Kidney (tissue), 14 donors: ENCODE results near the gene ZNF185. TPM values are rescaled to one million over a fixed set of nuclear protein-coding genes. Genes with fewer than 3 reads are reported as not detected.
"Not testable (repeated sequence)": the region's sequence is repeated elsewhere in the genome, so short reads cannot be mapped to it uniquely, and the experiment has no call there.

Source experiments
- DNase-seq, 5 donors: peaks; one replicate each; pipeline ENCODE4 v3.0.0-alpha.2; 2013 to 2020
- FAIRE-seq: peaks from 2 replicates; lab custom pipeline; 2012; peaks lifted over from hg19 to GRCh38; lab: Jason Lieb, UNC
- H3K27ac ChIP-seq, 2 donors: one replicate each; pipeline ENCODE4 v1.7.0; 2013; ENCODE audit warnings: low read depth in 2 of 2, low read length in 2 of 2, inconsistent platforms in 1 of 2
- H3K27me3 ChIP-seq: one replicate; pipeline ENCODE4 v1.7.1; 2013; ENCODE audit warnings: low read length, inconsistent platforms; ENCODE audit not compliant: control insufficient read depth, insufficient read depth
- H3K36me3 ChIP-seq, 3 donors: one replicate each; pipeline versions ENCODE4 v1.7.0 to v1.7.1; 2013; ENCODE audit warnings: low read length in 3 of 3, control low read depth in 1 of 3, inconsistent platforms in 1 of 3; ENCODE audit not compliant: insufficient read depth in 3 of 3, control insufficient read depth in 2 of 3
- H3K4me1 ChIP-seq, 3 donors: one replicate each; pipeline versions ENCODE4 v1.7.0 to v1.7.1; 2013; ENCODE audit warnings: low read length in 3 of 3, inconsistent platforms in 1 of 3, low read depth in 1 of 3; ENCODE audit not compliant: control insufficient read depth in 2 of 3, insufficient read depth in 2 of 3
- H3K4me3 ChIP-seq, 3 donors: one replicate each; pipeline versions ENCODE4 v1.7.0 to v1.8.1; 2013; ENCODE audit warnings: low read length in 3 of 3, control low read depth in 1 of 3, inconsistent platforms in 1 of 3
- H3K9ac ChIP-seq, 3 donors: one replicate each; pipeline versions ENCODE4 v1.7.0 to v1.7.1; 2013; ENCODE audit warnings: low read length in 3 of 3, control low read depth in 1 of 3, inconsistent platforms in 1 of 3
- H3K9me3 ChIP-seq, 3 donors: one replicate each; pipeline versions ENCODE4 v1.7.0 to v1.7.1; 2013; ENCODE audit warnings: low read length in 3 of 3, control low read depth in 1 of 3, inconsistent platforms in 1 of 3; ENCODE audit not compliant: control insufficient read depth in 2 of 3, insufficient read depth in 1 of 3
- CTCF ChIP-seq: IDR thresholded peaks from 3 replicates; pipeline ENCODE4 v1.5.1; 2012; ENCODE audit warnings: mild to moderate bottlenecking, moderate library complexity, borderline replicate concordance; ENCODE audit not compliant: insufficient read depth; ENCODE audit errors: extremely low read depth
- intact Hi-C: fragments of 100-400 bp; cut with DNase I; formaldehyde crosslinking; loops from one replicate; pipeline ENCODE4 v1.11.1; 2022
- polyA plus RNA-seq: library from polyadenylated mRNA; stranded (reverse); fragments of 350-450 nt; fragmentation: Illumina TruSeq; extraction: RNeasy Lipid Tissue Mini Kit (QIAGEN cat#74804); gene quantifications from one replicate; pipeline ENCODE4 v1.2.3, GENCODE V29; 2014; ENCODE audit warnings: low read depth, low replicate concordance; ENCODE audit not compliant: insufficient read depth
- total RNA-seq: library from RNA; stranded (reverse); fragmentation: NEBNext Ultra II Directional; extraction: Animal tissue kit (Norgen Biotek cat#: 25700); gene quantifications from one replicate; pipeline ENCODE4 v1.2.1, GENCODE V29; 2021
- donor health status: control.
- donor health status: control.
- donor health status: control.
- donor health status: control.
- donor health status: control.
- donor health status: DM: yes; HTN: yes; CAD: no.
- donor health status: Normal renal cell carcinoma (clear cell type).

Gene ZNF185
- total and polyA plus RNA-seq, 2 donors from 2014 or later = 12.0 to 24.3 TPM

GRCh38 chrX:152908486-152908885, 10.6 kb downstream of the ZNF185 start:
- FAIRE-seq (no peak), DNase-seq (no peak)
- intact Hi-C loops = no loop called here

GRCh38 chrX:152910018-152910417, 12.2 kb downstream of the ZNF185 start:
- H3K27ac ChIP-seq, DNase-seq, FAIRE-seq, H3K9ac ChIP-seq, intact Hi-C loops, H3K9me3 ChIP-seq, H3K4me3 ChIP-seq, H3K4me1 ChIP-seq, H3K36me3 ChIP-seq, H3K27me3 ChIP-seq: not testable (repeated sequence)

More at GRCh38 chrX:152908486-152908885, 10.6 kb downstream of the ZNF185 start:
- Histone ChIP-seq H3K36me3 (no peaks in the 10 kb centered on the region), H3K4me1 (no peaks in the 10 kb centered on the region), H3K4me3 (no peak overlapping the region), H3K27ac (no peak overlapping the region), H3K9me3 (no peaks in the 10 kb centered on the region), H3K27me3 (no peaks in the 10 kb centered on the region), H3K9ac (no peak overlapping the region)
- TF ChIP-seq CTCF = no peak

- FAIRE-seq = no peak
- Histone ChIP-seq H3K36me3 (no peaks in the 10 kb centered on the region), H3K27ac (no peak overlapping the region)
These were observed 14.2 kb downstream of the ZNF185 start for GRCh38 chrX:152912106-152912505.

GRCh38 chrX:152912641-152913040, 14.8 kb downstream of the ZNF185 start:
- no peak overlapping the region for H3K27ac ChIP-seq
- H3K36me3 ChIP-seq = no peaks in the 10 kb centered on the region
- H3K9me3 ChIP-seq = no peaks in the 10 kb centered on the region
- no peaks in the 10 kb centered on the region for H3K27me3 ChIP-seq
- intact Hi-C loops = no loop called here
- FAIRE-seq (no peak), DNase-seq (no peak)
- no peak overlapping the region for H3K4me3 ChIP-seq
- no peak overlapping the region for H3K9ac ChIP-seq
- no peak for TF ChIP-seq CTCF
- H3K4me1 ChIP-seq = no peaks in the 10 kb centered on the region

More at GRCh38 chrX:152912106-152912505, 14.2 kb downstream of the ZNF185 start:
- intact Hi-C loops = no loop called here
- no peaks in the 10 kb centered on the region for H3K9me3 ChIP-seq
- no peak overlapping the region for H3K4me3 ChIP-seq
- H3K27me3 ChIP-seq = no peaks in the 10 kb centered on the region
- H3K9ac ChIP-seq = no peak overlapping the region
- no peak for TF ChIP-seq CTCF
- H3K4me1 ChIP-seq = no peaks in the 10 kb centered on the region
- no peak for DNase-seq
